ENCODE results near the gene UST.
"Not testable (repeated sequence)": the region's sequence is repeated elsewhere in the genome, so short reads cannot be mapped to it uniquely, and the experiment has no call there.

UST gene

GRCh38 chr6:149008741-149009140, 261.9 kb downstream of the UST start:
- DNase-seq (ENCODE audit: low read depth): no peak

- no peak for DNase-seq (ENCODE audit: low read depth)
Observed at GRCh38 chr6:149012040-149012545, 265.3 kb downstream of the UST start.

- no peak for DNase-seq (ENCODE audit: low read depth)
Observed at GRCh38 chr6:149013586-149014344, 266.9 kb downstream of the UST start.

- DNase-seq (ENCODE audit: low read depth): no peak
Observed at GRCh38 chr6:149014631-149015534, 268.1 kb downstream of the UST start.

- no peak for DNase-seq (ENCODE audit: low read depth)
Observed at GRCh38 chr6:149015535-149016525, 269.0 kb downstream of the UST start.

- DNase-seq (ENCODE audit: low read depth): no peak
Observed at GRCh38 chr6:149016716-149017115, 269.9 kb downstream of the UST start.

- no peak for DNase-seq (ENCODE audit: low read depth)
Observed at GRCh38 chr6:149020319-149020718, 273.5 kb downstream of the UST start.

GRCh38 chr6:149024361-149024760, 277.5 kb downstream of the UST start:
- DNase-seq (ENCODE audit: low read depth): no peak

- no peak for DNase-seq (ENCODE audit: low read depth)
Observed at GRCh38 chr6:149025061-149025460, 278.2 kb downstream of the UST start.

GRCh38 chr6:149026530-149026942, 279.7 kb downstream of the UST start:
- DNase-seq (ENCODE audit: low read depth): no peak

GRCh38 chr6:149027484-149027883, 280.7 kb downstream of the UST start:
- DNase-seq (ENCODE audit: low read depth): no peak

GRCh38 chr6:149028767-149029405, 282.1 kb downstream of the UST start:
- DNase-seq (ENCODE audit: low read depth): peak; percentile 59

GRCh38 chr6:149031201-149031858, 284.5 kb downstream of the UST start:
- DNase-seq (ENCODE audit: low read depth): no peak

GRCh38 chr6:149031859-149032598, 285.2 kb downstream of the UST start:
- DNase-seq (ENCODE audit: low read depth): no peak

GRCh38 chr6:149032599-149033405, 286.0 kb downstream of the UST start:
- peak; percentile 14 for DNase-seq (ENCODE audit: low read depth)

GRCh38 chr6:149033454-149033853, 286.6 kb downstream of the UST start:
- no peak for DNase-seq (ENCODE audit: low read depth)

- no peak for DNase-seq (ENCODE audit: low read depth)
Observed at GRCh38 chr6:149035766-149036165, 288.9 kb downstream of the UST start.

GRCh38 chr6:149037051-149037671, 290.3 kb downstream of the UST start:
- DNase-seq (ENCODE audit: low read depth): no peak

- DNase-seq (ENCODE audit: low read depth): not testable (repeated sequence)
Observed at GRCh38 chr6:149039025-149039424, 292.2 kb downstream of the UST start.
